ENCODE results near the gene HIVEP2.

DNA sequence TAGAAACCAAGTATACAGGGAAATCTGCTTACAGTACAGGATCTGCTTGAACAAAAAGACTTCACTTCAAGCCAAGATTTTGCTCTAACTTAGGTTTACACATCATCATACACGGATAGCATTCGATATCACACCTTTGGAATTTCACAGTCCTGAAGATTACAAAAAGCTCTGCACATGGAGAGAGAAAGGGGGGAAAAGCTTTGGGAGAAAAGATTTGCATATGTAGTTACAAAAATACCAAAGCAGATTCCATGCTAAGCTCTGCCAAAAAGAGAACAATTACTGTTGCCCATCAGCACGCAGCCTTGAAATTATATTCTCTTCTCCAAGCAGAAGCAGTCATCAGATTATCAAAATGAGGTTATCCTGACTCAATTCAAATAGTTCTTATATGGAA is 62.0 kb downstream of the HIVEP2 start:
- TF ChIP-seq EZH2 (IDR thresholded peaks at IDR 0.05; ENCODE audit: insufficient read depth, poor library complexity, severe bottlenecking): no peak
- no peak for TF ChIP-seq EZH2phosphoT487 (IDR thresholded peaks at IDR 0.05; ENCODE audit: insufficient read depth, low read depth)
